ENCODE data around the gene PRG2. TPM values are rescaled to one million over a fixed set of nuclear protein-coding genes. Genes with fewer than 3 reads are reported as not detected.

Gene PRG2
- total RNA-seq, 1 experiment from 2014 or later = not detected

GRCh38 chr11:57399221-57399620, 8.8 kb upstream of the PRG2 start:
- POLR2A ChIA-PET = interaction anchor here (0.8 kb wide), 1 partner anchor 31 kb away, joined by 3 read pairs; no protein-coding TSS in a partner anchor
- Histone ChIP-seq H3K27me3 (ENCODE audit: control insufficient read depth, insufficient read depth, low read length) (peaks cover 18% of the 10 kb centered on the region), H3K36me3 (ENCODE audit: control insufficient read depth, insufficient read depth, low read length) (no peaks in the 10 kb centered on the region), H3K4me1 (ENCODE audit: control insufficient read depth, insufficient read depth, low read length) (peaks cover 3% of the 10 kb centered on the region; the same call in 1 of the 2 replicates), H3K4me3 (ENCODE audit: low read depth in 2 of 2, low read length in 2 of 2) (no peak overlapping the region), H3K9me3 (ENCODE audit: control insufficient read depth, insufficient read depth, low read depth, low read length) (no peaks in the 10 kb centered on the region), H3K27ac (ENCODE audit: low read length) (no peak overlapping the region)
- intact Hi-C loops (cut with micrococcal nuclease; ENCODE audit: unreplicated experiment) (no loop called here), in situ Hi-C loops (cut with HindIII; ENCODE audit: low pct_unique_long_range_greater_than_20kb, low sequenced_read_pairs) (no loop called here)
- BruUV-seq (replicated peaks) = no TSS peak
- no peak for ATAC-seq
- DNase-seq (ENCODE audit: low read depth, low spot score) = no peak
- CTCF ChIA-PET = no interaction called here
- no peak for TF ChIP-seq POLR2AphosphoS5 (IDR thresholded peaks at IDR 0.05; ENCODE audit: low read depth, low read length)
- no peak for TF ChIP-seq REST (IDR thresholded peaks at IDR 0.05; ENCODE audit: insufficient read depth in 1 of 2, low read depth in 2 of 2, low read length in 1 of 2)
- no peak for TF ChIP-seq CTCF (IDR thresholded peaks at IDR 0.05)
- no peak for TF ChIP-seq SIN3A (IDR thresholded peaks at IDR 0.05; ENCODE audit: borderline replicate concordance, insufficient read depth, low read depth, low read length)
- no peak for TF ChIP-seq TCF7L2 (IDR thresholded peaks at IDR 0.05; ENCODE audit: low read depth, low read length)

DNA sequence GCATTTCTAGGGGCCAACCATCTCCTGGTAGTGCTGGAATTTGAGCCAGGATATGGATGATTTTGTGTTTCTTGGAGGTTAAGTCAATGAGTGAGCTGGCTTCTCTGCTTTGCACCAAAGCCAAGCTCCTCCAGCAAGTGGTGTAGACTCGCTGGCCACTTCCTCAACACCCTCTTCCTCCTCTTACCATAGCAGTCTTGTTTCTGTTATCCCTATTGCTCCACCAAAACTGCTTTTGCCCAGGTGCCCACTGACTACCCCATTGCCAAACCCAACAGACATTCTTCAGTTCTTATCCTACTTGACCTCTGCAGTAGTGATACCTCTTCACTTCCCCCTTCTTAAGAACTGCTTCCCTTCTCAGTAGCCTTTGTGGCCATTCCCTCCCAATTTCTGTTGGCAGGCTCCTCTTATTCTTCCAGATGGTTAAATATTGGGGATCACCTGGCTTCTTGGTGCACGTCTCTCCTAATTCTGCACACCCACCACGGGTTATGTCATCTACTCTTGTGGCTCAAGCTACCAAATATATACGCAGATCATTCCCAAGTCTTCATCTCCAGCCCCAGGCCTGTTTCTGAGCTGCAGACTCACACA, 7.0 kb upstream of the PRG2 start:
- Histone ChIP-seq H3K4me3 (ENCODE audit: low read depth in 2 of 2, low read length in 2 of 2) (no peak overlapping the region), H3K27ac (ENCODE audit: low read length) (no peak overlapping the region), H3K36me3 (ENCODE audit: control insufficient read depth, insufficient read depth, low read length) (no peaks in the 10 kb centered on the region), H3K4me1 (ENCODE audit: control insufficient read depth, insufficient read depth, low read length) (peaks cover 3% of the 10 kb centered on the region; the same call in 1 of the 2 replicates), H3K27me3 (ENCODE audit: control insufficient read depth, insufficient read depth, low read length) (peaks cover 20% of the 10 kb centered on the region), H3K9me3 (ENCODE audit: control insufficient read depth, insufficient read depth, low read depth, low read length) (no peaks in the 10 kb centered on the region)
- ChIA-PET POLR2A (no interaction called here), CTCF (no interaction called here)
- intact Hi-C loops (cut with micrococcal nuclease; ENCODE audit: unreplicated experiment) (no loop called here), in situ Hi-C loops (cut with HindIII; ENCODE audit: low pct_unique_long_range_greater_than_20kb, low sequenced_read_pairs) (no loop called here)
- ATAC-seq (no peak), DNase-seq (ENCODE audit: low read depth, low spot score) (no peak)
- TF ChIP-seq POLR2AphosphoS5 (IDR thresholded peaks at IDR 0.05; ENCODE audit: low read depth, low read length) (no peak), REST (IDR thresholded peaks at IDR 0.05; ENCODE audit: insufficient read depth in 1 of 2, low read depth in 2 of 2, low read length in 1 of 2) (no peak), SIN3A (IDR thresholded peaks at IDR 0.05; ENCODE audit: borderline replicate concordance, insufficient read depth, low read depth, low read length) (no peak), TCF7L2 (IDR thresholded peaks at IDR 0.05; ENCODE audit: low read depth, low read length) (no peak), CTCF (IDR thresholded peaks at IDR 0.05) (no peak)
- BruUV-seq (replicated peaks) = no TSS peak

Measured in Panc1 (cell line).